Measurements from ENCODE around the gene CPAMD8.
"Not testable (repeated sequence)": the region's sequence is repeated elsewhere in the genome, so short reads cannot be mapped to it uniquely, and the experiment has no call there.

CPAMD8 gene

DNA sequence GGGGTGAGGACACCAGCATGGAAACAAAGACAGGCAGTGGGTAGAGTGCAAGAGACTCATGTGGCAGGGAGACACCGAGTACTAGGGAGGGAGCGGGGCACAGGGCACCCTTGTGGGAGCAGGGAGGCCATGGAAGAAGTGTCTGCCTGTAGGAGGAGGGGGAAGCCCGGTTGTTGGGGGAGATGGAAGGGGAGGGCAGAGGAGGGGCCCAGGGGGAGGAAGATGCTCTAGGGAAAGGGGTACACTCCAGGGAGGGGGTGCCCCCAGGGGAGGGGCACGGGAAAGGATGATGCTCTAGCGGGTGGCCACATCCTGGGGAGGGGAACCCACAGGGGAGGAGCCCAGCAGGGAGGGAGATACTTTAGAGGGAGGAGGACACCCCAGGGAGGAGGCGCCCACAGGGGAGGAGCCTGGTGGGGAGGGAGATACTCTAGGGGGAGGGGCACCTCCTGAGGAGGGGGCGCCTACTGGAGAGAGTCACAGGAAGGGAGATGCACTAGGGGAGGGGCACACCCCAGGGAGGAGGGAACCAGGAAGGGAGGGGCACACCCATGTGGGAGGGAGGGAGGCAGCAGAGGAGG is 24.9 kb downstream of the CPAMD8 start:
- DNase-seq (ENCODE audit: low read depth in 1 of 2, low spot score in 1 of 2): peak; percentile 41 to 58

DNA sequence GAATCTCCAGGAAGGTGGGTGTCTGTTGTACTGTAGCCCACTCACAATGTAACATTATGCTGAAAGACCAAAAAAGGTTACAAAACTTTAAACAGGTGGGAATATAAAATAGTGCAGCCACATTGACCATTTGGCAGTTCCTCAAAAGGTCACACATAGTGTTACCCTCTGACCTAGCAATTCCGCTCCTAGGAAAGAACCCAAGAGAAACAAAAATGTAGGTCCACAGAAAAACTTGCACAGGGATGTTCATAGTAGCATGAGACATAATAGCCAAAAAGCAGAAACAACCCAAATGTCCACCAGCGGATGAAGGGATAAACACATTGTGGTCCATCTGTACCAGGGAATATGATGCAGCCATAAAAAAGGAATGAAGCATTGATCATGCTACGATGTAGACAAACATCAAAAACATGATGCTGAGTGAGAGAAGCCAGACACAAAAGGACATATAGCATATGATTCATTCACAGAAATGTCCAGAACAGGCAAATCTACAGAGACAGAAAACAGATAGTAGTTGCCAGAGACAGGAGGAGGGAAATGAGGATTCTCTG is 27.9 kb downstream of the CPAMD8 start:
- DNase-seq (ENCODE audit: low read depth in 1 of 2, low spot score in 1 of 2): no peak

DNA sequence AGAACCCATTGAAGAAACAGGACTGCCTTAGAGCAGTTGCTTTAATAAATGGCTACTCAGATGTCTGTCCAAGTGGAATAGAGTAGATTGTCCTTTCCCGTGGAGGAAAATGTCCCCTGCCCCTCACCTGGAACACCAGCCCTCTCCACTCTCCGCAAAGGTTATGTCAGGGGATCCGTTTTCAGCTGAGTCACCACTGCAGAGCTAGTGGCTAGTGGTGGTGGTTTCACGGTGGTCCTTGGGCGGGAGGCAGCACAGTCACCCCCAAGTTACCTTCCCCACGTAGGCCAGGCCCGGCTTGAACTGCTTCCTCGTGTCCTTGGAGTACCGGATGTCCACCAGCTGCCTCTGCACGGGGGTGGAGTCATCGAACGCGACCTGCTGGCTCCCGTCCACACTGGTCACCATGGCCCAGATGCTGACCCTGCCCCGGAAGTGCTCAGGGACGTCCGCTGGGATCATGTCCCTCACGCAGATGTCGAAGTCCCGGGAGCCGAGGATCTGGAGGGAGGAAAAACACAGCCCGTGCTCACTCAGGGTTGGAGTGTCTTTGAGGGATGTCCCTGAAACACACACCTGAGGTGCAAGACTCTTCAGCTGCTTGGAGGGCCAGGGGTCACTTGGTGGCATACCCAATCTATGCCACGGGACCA is 29.6 kb downstream of the CPAMD8 start:
- DNase-seq (ENCODE audit: low read depth in 1 of 2, low spot score in 1 of 2): not testable (repeated sequence)

DNA sequence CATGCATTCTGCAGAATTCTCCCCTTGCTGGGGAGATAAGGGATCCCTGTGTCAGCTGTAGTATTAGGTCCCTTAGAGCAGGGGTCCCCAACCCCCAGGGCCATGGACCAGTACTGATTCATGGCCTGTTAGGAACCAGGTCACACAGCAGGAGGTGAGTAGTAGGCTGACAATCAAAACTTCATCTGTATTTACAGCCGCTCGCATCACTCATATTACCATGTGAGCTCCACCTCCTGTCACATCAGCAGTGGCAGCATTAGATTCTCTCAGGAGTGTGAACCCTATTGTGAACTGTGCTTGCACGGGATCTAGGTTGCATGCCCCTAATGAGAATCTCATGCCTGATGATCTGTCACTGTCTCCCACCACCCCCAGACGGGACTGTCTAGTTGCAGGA is 37.9 kb downstream of the CPAMD8 start:
- DNase-seq (ENCODE audit: low read depth in 1 of 2, low spot score in 1 of 2): no peak

DNA sequence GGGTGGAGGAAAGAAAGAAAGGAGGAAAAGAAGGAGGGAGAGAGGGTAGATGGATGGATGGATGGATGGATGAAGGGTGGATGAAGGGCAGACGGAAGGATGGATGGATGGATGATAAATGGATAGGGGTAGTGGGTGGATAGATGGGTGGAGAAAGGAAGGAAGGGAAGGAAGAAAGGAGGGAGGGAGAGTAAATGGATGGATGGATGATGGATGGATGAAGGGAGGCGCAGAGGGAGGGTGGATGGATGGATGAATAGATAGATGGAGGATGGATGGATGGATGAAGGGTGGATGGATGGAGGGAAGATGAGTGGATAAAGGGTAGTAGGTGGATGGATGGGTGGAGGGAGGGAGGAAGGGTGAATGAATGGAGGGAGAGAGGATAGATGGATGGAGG is 41.2 kb downstream of the CPAMD8 start:
- no peak for DNase-seq (ENCODE audit: low read depth in 1 of 2, low spot score in 1 of 2)

DNA sequence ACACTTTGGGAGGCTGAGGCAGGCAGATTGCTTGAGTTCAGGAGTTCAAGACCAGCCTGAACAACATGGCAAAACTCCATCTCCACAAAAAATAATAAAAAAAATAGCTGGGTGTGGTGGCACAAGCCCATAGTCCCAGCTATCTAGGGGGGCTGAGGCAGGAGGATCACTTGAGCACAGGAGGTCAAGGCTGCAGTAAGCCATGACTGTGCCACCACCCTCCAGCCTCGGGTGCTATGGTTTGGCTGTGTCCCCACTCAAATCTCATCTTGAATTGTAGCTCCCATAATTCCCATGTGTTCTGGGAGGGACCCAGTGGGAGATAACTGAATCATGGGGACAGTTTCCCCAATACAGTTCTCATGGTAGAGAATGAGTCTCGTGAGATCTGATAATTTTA is 44.0 kb downstream of the CPAMD8 start:
- DNase-seq (ENCODE audit: low read depth in 1 of 2, low spot score in 1 of 2): not testable (repeated sequence)

DNA sequence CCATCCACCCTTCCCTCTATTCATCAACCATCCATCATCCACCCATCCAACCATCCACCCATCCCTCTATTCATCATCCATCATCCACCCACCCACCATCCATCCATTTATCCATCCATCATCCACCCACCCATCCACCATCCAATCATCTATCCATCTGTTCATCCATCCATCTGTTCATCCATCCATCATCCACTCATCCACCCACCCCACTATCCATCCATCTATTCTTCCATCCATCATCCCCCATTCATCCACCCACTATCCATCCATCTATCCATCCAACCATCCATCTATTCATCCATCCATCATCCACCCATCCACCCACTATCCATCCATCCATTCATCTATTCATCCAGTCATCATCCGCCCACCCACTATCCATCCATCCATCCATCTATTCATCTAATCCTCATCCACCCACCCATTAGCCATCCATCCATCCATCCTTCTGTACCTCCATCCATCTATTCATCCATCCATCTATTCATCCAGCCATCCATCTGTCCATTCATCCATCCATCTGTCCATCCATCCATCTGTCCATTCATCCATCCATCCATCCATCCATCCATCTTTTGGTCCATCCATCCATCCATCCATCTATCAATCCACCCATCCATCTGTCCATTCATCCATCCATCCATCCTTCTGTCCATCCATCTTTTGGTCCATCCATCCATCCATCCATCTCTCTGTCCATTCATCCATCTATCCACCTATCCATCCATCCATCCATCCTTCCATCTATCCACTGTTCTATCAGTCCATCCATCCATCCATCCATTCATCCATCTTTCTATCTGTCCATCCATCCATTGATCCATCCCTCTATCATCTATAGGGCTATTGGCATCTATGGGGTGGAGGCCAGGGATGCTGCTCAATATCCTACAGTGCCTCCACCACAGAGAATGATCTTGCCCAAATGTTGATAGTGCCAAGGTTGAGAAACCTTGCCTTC is 47.5 kb downstream of the CPAMD8 start:
- DNase-seq (ENCODE audit: low read depth in 1 of 2, low spot score in 1 of 2): no peak

DNA sequence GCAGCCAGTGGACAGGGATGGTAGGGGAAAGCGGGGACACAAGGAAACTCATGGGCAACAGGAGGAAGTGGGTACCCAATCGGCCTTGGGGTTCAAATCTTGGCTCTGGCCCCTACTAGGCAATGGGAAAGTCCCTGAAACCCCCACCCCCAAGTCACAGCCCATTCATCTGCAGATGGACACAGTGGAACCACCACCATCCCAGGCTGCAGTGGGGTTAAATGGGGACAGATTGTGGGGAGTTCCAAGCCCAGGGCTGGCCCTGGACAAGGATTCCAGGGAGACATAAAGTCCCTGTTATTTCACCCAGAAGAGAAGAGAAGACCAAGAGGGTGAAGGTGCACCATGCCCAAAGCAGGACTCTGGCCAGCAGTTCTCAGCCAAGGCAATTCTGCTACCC is 48.5 kb downstream of the CPAMD8 start:
- no peak for DNase-seq (ENCODE audit: low read depth in 1 of 2, low spot score in 1 of 2)

DNA sequence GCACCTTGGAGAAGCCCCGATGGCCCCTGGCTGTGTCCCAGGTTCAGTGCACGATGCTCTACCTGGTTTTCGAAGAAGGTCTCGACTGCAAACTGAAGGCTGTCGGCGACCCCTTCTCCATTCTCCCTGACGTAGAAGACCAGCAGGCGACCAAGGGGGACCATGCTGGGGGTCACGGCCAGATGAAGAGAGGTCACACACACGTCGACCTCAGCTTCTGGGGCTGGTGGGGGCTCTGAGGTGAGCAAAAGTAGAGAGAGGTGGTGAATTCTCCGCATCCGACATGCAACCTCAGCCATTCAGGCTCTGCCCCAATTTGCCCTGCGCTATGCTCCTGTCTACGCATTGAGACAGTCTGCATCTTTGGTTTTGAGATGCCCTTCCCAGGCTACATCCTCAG is 49.3 kb downstream of the CPAMD8 start:
- DNase-seq (ENCODE audit: low read depth in 1 of 2, low spot score in 1 of 2): no peak

DNA sequence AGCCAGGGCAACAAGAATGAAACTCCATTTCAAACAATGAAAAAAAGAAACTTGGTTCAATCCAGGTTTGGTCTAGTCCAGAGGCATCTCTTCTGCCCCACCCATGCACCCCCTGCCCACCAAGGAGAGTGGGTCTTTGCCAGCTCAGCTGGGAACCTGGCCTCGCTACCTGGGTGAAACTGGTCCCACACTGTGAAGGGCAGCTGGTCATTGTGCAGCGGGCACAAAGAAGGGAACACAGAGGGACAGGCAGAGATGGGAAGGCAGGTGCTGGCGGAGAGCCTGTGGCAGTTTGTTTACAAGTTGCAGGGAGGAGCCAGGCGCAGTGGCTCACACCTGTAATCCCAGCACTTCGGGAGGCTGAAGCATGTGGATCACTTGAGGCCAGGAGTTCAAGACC is 50.2 kb downstream of the CPAMD8 start:
- no peak for DNase-seq (ENCODE audit: low read depth in 1 of 2, low spot score in 1 of 2)

DNA sequence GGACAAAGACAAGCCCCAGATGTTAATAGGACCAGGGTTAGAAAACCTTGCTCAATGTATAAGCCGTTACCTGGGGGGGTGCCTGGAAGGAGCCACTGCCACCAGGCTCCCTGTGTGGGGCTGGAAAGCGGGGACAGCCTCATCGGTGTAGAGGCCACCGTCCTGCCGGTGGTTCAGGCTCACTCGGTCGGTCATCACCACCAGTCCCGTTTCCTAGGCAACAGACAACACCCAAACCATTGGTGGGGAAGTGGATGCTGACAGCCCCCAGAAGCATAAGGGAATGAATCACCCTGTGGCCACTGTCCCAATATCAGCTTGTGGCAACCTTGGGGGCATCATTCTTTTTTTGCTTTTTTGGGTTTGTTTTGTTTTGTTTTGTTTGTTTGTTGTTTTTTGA is 55.8 kb downstream of the CPAMD8 start:
- DNase-seq (ENCODE audit: low read depth in 1 of 2, low spot score in 1 of 2): no peak

DNA sequence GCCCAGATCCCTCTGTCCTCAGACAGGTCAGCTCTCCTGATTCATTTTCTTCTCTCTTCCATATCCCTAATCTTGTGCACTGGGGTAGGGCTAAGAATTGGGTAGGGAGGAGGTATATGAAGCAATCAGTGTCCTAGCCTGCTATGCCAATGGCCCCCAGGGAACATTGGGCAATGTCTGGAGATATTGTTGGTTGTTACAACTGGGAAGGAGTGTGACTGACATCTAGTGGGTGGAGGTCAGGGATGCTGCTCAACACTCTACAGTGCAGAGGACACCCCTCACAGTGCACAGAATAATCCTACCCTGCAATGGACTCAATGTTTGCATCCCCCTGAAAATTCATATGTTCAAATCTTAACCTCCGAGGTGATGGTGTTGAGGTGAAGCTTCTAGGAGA is 57.5 kb downstream of the CPAMD8 start:
- no peak for DNase-seq (ENCODE audit: low read depth in 1 of 2, low spot score in 1 of 2)

DNA sequence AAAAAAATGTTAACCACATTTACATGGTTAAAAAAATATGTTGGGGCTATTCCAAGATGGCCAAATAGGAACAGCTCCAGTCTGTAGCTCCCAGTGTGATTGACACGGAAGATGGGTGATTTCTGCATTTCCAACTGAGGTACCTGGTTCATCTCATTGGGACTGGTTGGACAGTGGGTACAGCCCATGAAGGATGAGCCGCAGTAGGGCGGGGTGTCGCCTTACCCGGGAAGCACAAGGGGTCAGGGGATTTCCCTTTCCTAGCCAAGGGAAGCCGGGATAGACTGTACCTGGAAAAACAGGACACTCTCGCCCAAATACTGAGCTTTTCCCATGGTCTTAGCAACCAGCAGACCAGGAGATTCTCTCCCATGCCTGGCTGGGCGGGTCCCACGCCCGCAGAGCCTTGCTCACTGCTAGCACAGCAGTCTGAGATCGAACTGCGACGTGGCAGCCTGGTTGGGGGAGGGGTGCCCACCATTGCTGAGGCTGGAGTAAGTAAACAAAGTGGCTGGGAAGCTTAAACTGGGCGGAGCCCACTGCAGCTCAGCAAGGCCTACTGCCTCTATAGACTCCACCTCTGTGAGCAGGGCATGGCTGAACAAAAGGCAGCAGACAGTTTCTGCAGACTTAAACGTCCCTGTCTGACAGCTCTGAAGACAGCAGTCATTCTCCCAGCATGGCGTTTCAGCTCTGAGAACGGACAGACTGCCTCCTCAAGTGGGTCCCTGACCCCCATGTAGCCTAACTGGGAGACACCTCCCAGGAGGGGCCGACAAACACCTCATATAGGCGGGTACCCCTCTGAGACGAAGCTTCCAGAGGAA is 65.4 kb downstream of the CPAMD8 start:
- DNase-seq (ENCODE audit: low read depth in 1 of 2, low spot score in 1 of 2): not testable (repeated sequence)

DNA sequence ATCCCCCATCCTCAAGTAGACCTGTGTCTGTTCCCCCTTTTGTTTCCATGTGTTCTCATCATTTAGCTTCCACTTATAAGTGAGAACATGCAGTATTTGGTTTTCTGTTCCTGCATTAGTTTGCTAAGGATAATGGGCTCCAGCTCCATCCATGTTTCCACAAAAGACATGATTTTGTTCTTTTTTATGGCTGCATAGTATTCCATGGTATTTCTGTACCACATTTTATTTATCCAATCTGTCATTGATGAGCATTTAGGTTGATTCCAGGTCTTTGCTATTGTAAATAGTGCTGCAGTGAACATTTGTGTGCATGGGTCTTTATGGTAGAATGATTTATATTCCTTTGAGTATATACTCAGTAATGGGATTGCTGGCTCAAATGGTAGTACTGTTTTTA is 68.3 kb downstream of the CPAMD8 start:
- DNase-seq (ENCODE audit: low read depth in 1 of 2, low spot score in 1 of 2): not testable (repeated sequence)

DNA sequence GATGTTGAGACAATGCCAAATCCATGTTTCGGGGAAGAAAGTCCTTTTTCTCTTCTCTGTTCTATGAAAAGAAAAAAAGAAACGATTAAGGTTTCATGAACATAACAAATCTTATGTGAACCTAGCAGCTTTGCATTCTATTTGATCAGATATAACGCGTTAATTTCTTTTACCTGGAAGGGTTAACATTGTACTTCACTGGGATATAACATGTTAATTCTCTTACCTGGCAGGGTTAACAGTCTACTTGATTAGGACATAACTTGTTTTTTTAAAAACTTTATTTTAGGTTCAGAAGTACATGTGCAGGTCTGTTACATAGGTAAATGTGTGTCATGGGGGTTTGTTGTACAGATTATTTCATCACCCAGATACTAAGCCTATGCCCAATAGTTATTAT is 68.8 kb downstream of the CPAMD8 start:
- DNase-seq (ENCODE audit: low read depth in 1 of 2, low spot score in 1 of 2): no peak

DNA sequence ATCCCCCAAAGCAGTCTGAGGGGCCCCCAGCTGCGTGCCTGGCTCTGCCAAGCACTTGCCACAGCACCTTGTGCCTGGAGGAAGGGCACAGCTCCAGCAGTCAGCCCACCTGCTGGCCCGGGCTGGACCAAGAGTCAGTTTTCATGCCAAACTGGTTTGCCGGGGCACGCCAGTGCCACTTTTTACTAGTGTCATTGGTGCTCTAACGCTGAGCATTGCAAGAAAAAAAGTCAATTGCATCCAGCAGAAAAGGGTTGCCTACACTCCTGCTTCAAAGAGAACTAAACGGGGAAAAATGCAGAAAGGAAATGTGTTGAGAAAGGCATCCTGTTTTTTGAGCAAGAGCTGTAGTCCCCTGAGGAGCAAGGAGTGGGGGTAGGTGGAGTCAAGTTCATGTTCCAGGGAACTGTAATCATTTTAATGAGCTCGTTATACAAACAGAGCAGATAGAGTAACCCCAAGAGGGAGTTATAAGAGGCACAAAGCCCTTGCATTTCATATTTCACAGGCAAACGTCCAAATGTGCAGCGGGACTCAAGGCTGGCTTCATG is 69.4 kb downstream of the CPAMD8 start:
- DNase-seq (ENCODE audit: low read depth in 1 of 2, low spot score in 1 of 2): no peak

DNA sequence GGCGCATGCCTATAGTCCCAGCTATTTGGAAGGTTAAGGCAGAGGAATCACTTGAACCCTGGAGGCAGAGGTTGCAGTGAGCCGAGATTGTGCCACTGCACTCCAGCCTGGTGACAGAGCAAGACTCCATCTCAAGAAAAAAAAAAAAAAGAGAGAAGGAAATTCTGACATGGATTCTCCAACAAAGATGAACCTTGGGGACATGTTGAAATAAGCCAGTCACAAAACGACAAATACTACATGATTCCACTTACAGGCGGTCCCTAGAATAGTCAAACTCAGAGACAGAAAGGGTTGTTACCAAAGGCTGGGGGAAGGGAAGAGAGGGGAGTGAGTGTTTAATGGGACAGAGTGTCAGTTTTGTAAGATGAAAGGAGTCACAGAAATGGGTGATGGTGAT is 71.4 kb downstream of the CPAMD8 start:
- DNase-seq (ENCODE audit: low read depth in 1 of 2, low spot score in 1 of 2): no peak

DNA sequence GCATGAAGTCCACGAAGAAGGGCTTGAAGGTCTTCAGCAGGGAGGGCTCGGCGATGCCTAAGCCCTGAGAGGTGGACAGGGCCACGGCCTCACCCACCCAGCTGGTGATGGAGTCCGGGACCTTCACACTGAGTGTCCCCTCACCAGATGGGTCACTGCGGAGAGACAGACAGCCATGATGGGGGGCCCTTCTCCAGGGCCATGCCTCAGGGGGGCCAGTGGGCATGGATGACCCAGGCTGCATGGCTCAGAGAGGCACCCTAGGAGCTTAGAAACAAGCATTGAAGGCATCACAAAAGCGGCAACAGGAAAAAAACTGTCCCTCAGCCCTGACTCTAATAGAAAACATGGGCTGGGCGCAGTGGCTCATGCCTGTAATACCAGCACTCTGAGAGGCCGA is 74.6 kb downstream of the CPAMD8 start:
- DNase-seq (ENCODE audit: low read depth in 1 of 2, low spot score in 1 of 2): no peak

DNA sequence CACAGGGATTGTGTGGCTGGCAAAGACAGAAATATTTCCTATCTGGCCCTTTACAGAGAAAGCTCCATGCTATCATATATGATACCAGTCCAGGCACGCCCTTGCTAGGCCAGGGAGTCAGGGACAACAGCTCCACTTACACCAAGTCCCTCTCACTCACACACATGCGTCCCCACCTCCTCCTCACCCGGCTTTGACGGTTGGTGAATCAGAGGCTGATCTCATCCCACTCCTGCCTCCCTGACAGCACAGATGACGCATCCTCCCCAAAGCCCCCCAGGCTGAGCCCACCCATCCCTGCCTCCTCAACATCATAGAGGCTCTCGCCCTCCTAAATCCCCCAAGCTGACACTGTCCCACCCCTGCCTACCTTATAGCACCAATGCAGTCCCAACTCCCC is 75.1 kb downstream of the CPAMD8 start:
- DNase-seq (ENCODE audit: low read depth in 1 of 2, low spot score in 1 of 2): no peak

DNA sequence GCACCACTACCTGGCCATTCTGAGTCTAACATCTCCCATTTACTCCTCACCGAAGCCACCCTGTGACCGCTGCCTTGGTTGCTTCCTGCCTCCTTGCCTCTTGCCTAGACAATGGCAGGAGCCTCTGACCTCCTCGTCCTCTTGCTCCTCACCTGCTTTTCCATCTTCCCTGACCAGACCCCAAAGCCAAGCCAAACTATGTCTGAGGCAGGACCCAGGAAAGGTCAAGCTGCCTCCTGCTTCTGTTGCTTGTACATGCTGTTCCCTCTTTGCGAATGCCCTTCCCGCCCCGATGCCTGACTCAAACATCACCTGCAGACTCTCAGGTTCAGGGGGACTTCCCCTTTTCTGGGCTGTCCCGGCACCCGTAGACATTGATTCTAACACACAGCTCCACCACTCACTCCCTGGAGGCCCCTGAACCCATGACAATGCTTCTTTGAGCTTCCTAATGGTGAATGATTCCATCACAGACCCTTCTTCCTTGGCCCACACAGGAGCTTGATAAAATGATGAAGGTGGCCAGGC is 77.0 kb downstream of the CPAMD8 start:
- DNase-seq (ENCODE audit: low read depth in 1 of 2, low spot score in 1 of 2): no peak
